H1 (cell line): Measurements from ENCODE around the gene ZNF77. TPM values are rescaled to one million over a fixed set of nuclear protein-coding genes. Genes with fewer than 3 reads are reported as not detected.

Source experiments
- CTCF ChIA-PET: fragments of 300-600 bp; sonication (Branson Sonifier 250); formaldehyde crosslinking; loops from one replicate; lab custom pipeline; 2021; ENCODE audit not compliant: partially characterized antibody; lab: Charles Lee
- POLR2A ChIA-PET: fragments of 300-600 bp; sonication (Branson Sonifier 250); formaldehyde crosslinking; loops from one replicate; lab custom pipeline; 2021; ENCODE audit warnings: inconsistent platforms; ENCODE audit not compliant: partially characterized antibody; lab: Charles Lee
- DNase-seq, 2 experiments: peaks; one replicate each; pipeline versions ENCODE4 v3.0.0 to v3.0.0-alpha.2; 2010 to 2022; ENCODE audit warnings: low spot score in 2 of 2, low read depth in 1 of 2, mixed read lengths in 1 of 2
- FAIRE-seq: peaks from 2 replicates; lab custom pipeline; 2011; peaks lifted over from hg19 to GRCh38; lab: Jason Lieb, UNC
- H2AFZ ChIP-seq: 2 replicates; pipeline ENCODE4 v1.8.1; 2012; ENCODE audit warnings: low read length, inconsistent platforms
- H2AK5ac ChIP-seq: 2 replicates; pipeline ENCODE4 v1.6.1; 2013; ENCODE audit warnings: low read depth, low read length
- H2BK120ac ChIP-seq: replicated peaks from 2 replicates; pipeline ENCODE3; 2013; ENCODE audit warnings: low read depth, low read length, inconsistent platforms
- H2BK12ac ChIP-seq: 2 replicates; pipeline ENCODE4 v1.6.1; 2013; ENCODE audit warnings: low read depth, low read length
- H2BK15ac ChIP-seq: 2 replicates; pipeline ENCODE4 v1.6.1; 2013; ENCODE audit warnings: low read length
- H2BK20ac ChIP-seq: 2 replicates; pipeline ENCODE4 v1.6.1; 2013; ENCODE audit warnings: low read length
- H2BK5ac ChIP-seq: 2 replicates; pipeline ENCODE4 v1.6.1; 2013; ENCODE audit warnings: low read depth, low read length
- H3K14ac ChIP-seq: 2 replicates; pipeline ENCODE4 v1.6.1; 2013; ENCODE audit warnings: inconsistent platforms; ENCODE audit not compliant: insufficient read length
- H3K18ac ChIP-seq: 2 replicates; pipeline ENCODE4 v1.6.1; 2013; ENCODE audit warnings: low read length; ENCODE audit errors: extremely low read depth
- H3K23ac ChIP-seq: 2 replicates; pipeline ENCODE4 v1.6.1; 2013; ENCODE audit warnings: inconsistent platforms; ENCODE audit not compliant: insufficient read length
- H3K23me2 ChIP-seq: 2 replicates; pipeline ENCODE4 v1.6.1; 2013; ENCODE audit warnings: low read depth, low read length
- H3K27ac ChIP-seq: 2 replicates; pipeline ENCODE4 v1.6.1; 2011; ENCODE audit warnings: low read depth, low read length, inconsistent platforms
- H3K27me3 ChIP-seq, 4 experiments: replicated peaks in 1 of 4; 1 replicate in 1 of 4; 2 replicates in 3 of 4; pipeline versions ENCODE4 v1.6.1 to v1.8.1; 2011 to 2013; ENCODE audit warnings: low read length in 3 of 4, mild to moderate bottlenecking in 3 of 4, inconsistent platforms in 2 of 4, mixed read lengths in 2 of 4, moderate library complexity in 1 of 4; ENCODE audit not compliant: control insufficient read depth in 3 of 4, insufficient read depth in 3 of 4; ENCODE audit errors: extremely low read depth in 1 of 4
- H3K36me3 ChIP-seq, 4 experiments: 2 replicates each; pipeline versions ENCODE4 v1.6.1 to v1.8.1; 2011 to 2013; ENCODE audit warnings: mild to moderate bottlenecking in 4 of 4, low read length in 3 of 4, moderate library complexity in 2 of 4, control low read depth in 1 of 4, inconsistent platforms in 1 of 4; ENCODE audit not compliant: insufficient read depth in 4 of 4, control insufficient read depth in 2 of 4
- H3K4ac ChIP-seq: replicated peaks from 2 replicates; pipeline ENCODE3; 2013; ENCODE audit warnings: low read length, low read depth, mixed read lengths, inconsistent platforms; ENCODE audit not compliant: insufficient read length
- H3K4me1 ChIP-seq, 4 experiments: replicated peaks in 1 of 4; 1 replicate in 1 of 4; 2 replicates in 3 of 4; pipeline versions ENCODE4 v1.6.1 to v1.8.1; 2011 to 2013; ENCODE audit warnings: low read length in 3 of 4, inconsistent platforms in 2 of 4, mixed read lengths in 1 of 4; ENCODE audit not compliant: insufficient read depth in 4 of 4, control insufficient read depth in 3 of 4
- H3K4me2 ChIP-seq, 2 experiments: 2 replicates each; pipeline versions ENCODE4 v1.6.1 to v1.8.1; 2011 to 2013; ENCODE audit warnings: low read depth in 2 of 2, low read length in 2 of 2, control low read depth in 1 of 2, inconsistent platforms in 1 of 2, mild to moderate bottlenecking in 1 of 2; ENCODE audit not compliant: insufficient read depth in 1 of 2
- H3K4me3 ChIP-seq, 4 experiments: fragments of 200-600, 300-600 bp in 1 of 4; sonication (generic), shearing (Covaris generic), sonication (Bioruptor Twin) in 1 of 4; 2 replicates each; pipeline versions ENCODE4 v1.5.1 to v1.8.1; 2011 to 2016; ENCODE audit warnings: low read length in 4 of 4, low read depth in 3 of 4, control low read depth in 2 of 4, inconsistent platforms in 2 of 4, mild to moderate bottlenecking in 2 of 4, mixed read lengths in 1 of 4, moderate library complexity in 1 of 4; ENCODE audit not compliant: insufficient read depth in 2 of 4; ENCODE audit errors: extremely low read depth in 1 of 4
- H3K56ac ChIP-seq: replicated peaks from 2 replicates; pipeline ENCODE3; 2013; ENCODE audit warnings: low read depth, mild to moderate bottlenecking, mixed read lengths, low read length, inconsistent platforms; ENCODE audit not compliant: insufficient read length
- H3K79me1 ChIP-seq: 2 replicates; pipeline ENCODE4 v1.6.1; 2013; ENCODE audit warnings: low read depth, low read length, control low read depth
- H3K79me2 ChIP-seq, 2 experiments: 2 replicates each; pipeline versions ENCODE4 v1.6.1 to v1.8.1; 2012 to 2013; ENCODE audit warnings: low read length in 2 of 2, mild to moderate bottlenecking in 2 of 2, inconsistent platforms in 1 of 2; ENCODE audit not compliant: insufficient read depth in 2 of 2, control insufficient read depth in 1 of 2
- H3K9ac ChIP-seq, 4 experiments: replicated peaks in 1 of 4; 1 replicate in 1 of 4; 2 replicates in 3 of 4; pipeline versions ENCODE4 v1.6.1 to v1.8.1; 2011 to 2013; ENCODE audit warnings: low read depth in 3 of 4, low read length in 3 of 4, control low read depth in 2 of 4, mild to moderate bottlenecking in 2 of 4, moderate library complexity in 2 of 4, inconsistent platforms in 1 of 4; ENCODE audit errors: extremely low read depth in 1 of 4
- H3K9me3 ChIP-seq, 2 experiments: 2 replicates each; pipeline versions ENCODE4 v1.6.1 to v1.8.1; 2012 to 2013; ENCODE audit warnings: mild to moderate bottlenecking in 2 of 2, moderate library complexity in 2 of 2, control low read depth in 1 of 2, inconsistent platforms in 1 of 2, low read depth in 1 of 2, low read length in 1 of 2, mixed read lengths in 1 of 2; ENCODE audit not compliant: insufficient read depth in 2 of 2
- H4K20me1 ChIP-seq, 2 experiments: replicated peaks in 1 of 2; 2 replicates each; pipeline versions ENCODE3 to v1.8.1; 2011 to 2013; ENCODE audit warnings: inconsistent platforms in 2 of 2, low read length in 2 of 2, mild to moderate bottlenecking in 1 of 2; ENCODE audit not compliant: insufficient read depth in 2 of 2, control insufficient read depth in 1 of 2
- H4K5ac ChIP-seq: 2 replicates; pipeline ENCODE4 v1.6.1; 2013; ENCODE audit warnings: low read length, low read depth, mixed read lengths, inconsistent platforms; ENCODE audit not compliant: insufficient read length
- H4K8ac ChIP-seq: 2 replicates; pipeline ENCODE4 v1.8.0; 2013; ENCODE audit warnings: mild to moderate bottlenecking, moderate library complexity, low read length, inconsistent platforms; ENCODE audit not compliant: insufficient read depth; ENCODE audit errors: extremely low read depth
- H4K91ac ChIP-seq: replicated peaks from 2 replicates; pipeline ENCODE3; 2013; ENCODE audit warnings: low read length, mixed read lengths, inconsistent platforms; ENCODE audit not compliant: insufficient read length
- ATF2 ChIP-seq: IDR thresholded peaks from 2 replicates; pipeline ENCODE4 v1.6.1; 2012; ENCODE audit warnings: low read length, inconsistent platforms
- BRCA1 ChIP-seq: IDR thresholded peaks from 2 replicates; pipeline ENCODE4 v1.6.1; 2012; ENCODE audit warnings: low read depth, low read length, improper control_type of control experiment
- CHD1 ChIP-seq: IDR thresholded peaks from 2 replicates; pipeline ENCODE4 v1.6.1; 2012; ENCODE audit warnings: low read depth, low read length, improper control_type of control experiment
- WGBS, 2 experiments: shearing (Covaris generic) in 1 of 2; methylation state at CpG; one replicate each; pipeline versions ENCODE4 v1.1.6 to v1.1.7; 2013 to 2015; ENCODE audit warnings: low lambda C conversion rate in 2 of 2, mixed read lengths in 2 of 2, inconsistent platforms in 1 of 2, low coverage in 1 of 2, missing lambda C conversion rate in 1 of 2; ENCODE audit not compliant: insufficient replicate concordance in 2 of 2, insufficient coverage in 1 of 2, insufficient read length in 1 of 2; ENCODE audit errors: extremely low coverage in 1 of 2, missing lambda C conversion rate in 1 of 2; 5-methylcytosine and 5-hydroxymethylcytosine counted together
- polyA plus RNA-seq, 7 experiments: library from polyadenylated mRNA; depleted of rRNA in 3 of 7; stranded (reverse) in 5 of 7; unstranded in 2 of 7; fragments of >200 nt in 5 of 7; fragments of 200-250 nt in 2 of 7; gene quantifications; 1 replicate in 5 of 7; 2 replicates in 1 of 7; 4 replicates in 1 of 7; pipeline versions ENCODE4 v1.2.1 to v1.2.3, GENCODE V29; 2011 to 2013; ENCODE audit warnings: missing spikeins in 2 of 7, mixed read lengths in 2 of 7
- total RNA-seq: library from RNA; stranded (reverse); fragmentation: NEBNext Ultra II Directional; extraction: Animal tissue kit (Norgen Biotek cat#: 25700); gene quantifications from 2 replicates; pipeline ENCODE4 v1.2.1, GENCODE V29; 2021

ZNF77 gene
- total and polyA plus RNA-seq, 2 of the 8 experiments (the other 6 are each of a cell fraction or from before 2014, with no cell fraction given): 2.9 to 4.7 TPM

- 79% methylated on average over 8 of the region's 8 CpGs; no CpG with 5 or more reads in 1 of the 2 experiments for WGBS, 2 experiments
- CTCF ChIA-PET: interaction anchor here (0.8 to 18.9 kb wide), 8 partner anchors 11 to 139 kb away, joined by 3 to 260 read pairs (median 6); no protein-coding TSS in a partner anchor
These were observed 23.2 kb upstream of the ZNF77 start for GRCh38 chr19:2967972-2968371.

More at GRCh38 chr19:2967972-2968371, 23.2 kb upstream of the ZNF77 start:
- DNase-seq (no peak), FAIRE-seq (no peak)
- H3K79me2 ChIP-seq: no peaks in the 10 kb centered on the region
- no peak overlapping the region for H4K8ac ChIP-seq
- H3K4me2 ChIP-seq: no peak overlapping the region
- H3K27me3 ChIP-seq: no peaks in the 10 kb centered on the region
- no peaks in the 10 kb centered on the region for H3K4me1 ChIP-seq
- no peak overlapping the region for H3K56ac ChIP-seq
- no peak overlapping the region for H2BK15ac ChIP-seq
- H2BK5ac ChIP-seq: no peak overlapping the region
- no peaks in the 10 kb centered on the region for H4K20me1 ChIP-seq
- no peak overlapping the region for H2BK20ac ChIP-seq
- H3K4me3 ChIP-seq: no peak overlapping the region
- POLR2A ChIA-PET: interaction anchor here (1.6 kb wide), 1 partner anchor 20 kb away, joined by 3 read pairs; no protein-coding TSS in a partner anchor
- H3K14ac ChIP-seq: no peak overlapping the region
- TF ChIP-seq CHD1 (no peak), ATF2 (no peak), BRCA1 (no peak)
- H2BK12ac ChIP-seq: no peak overlapping the region
- no peak overlapping the region for H3K27ac ChIP-seq
- no peak overlapping the region for H2AK5ac ChIP-seq
- no peaks in the 10 kb centered on the region for H3K36me3 ChIP-seq
- no peak overlapping the region for H3K9ac ChIP-seq
- H2BK120ac ChIP-seq: no peak overlapping the region
- H3K23me2 ChIP-seq: no peaks in the 10 kb centered on the region
- H3K79me1 ChIP-seq: no peaks in the 10 kb centered on the region
- H3K23ac ChIP-seq: no peak overlapping the region
- no peak overlapping the region for H4K5ac ChIP-seq
- no peak overlapping the region for H4K91ac ChIP-seq
- H2AFZ ChIP-seq: no peak overlapping the region
- no peak overlapping the region for H3K4ac ChIP-seq
- H3K18ac ChIP-seq: no peak overlapping the region
- H3K9me3 ChIP-seq: no peaks in the 10 kb centered on the region
